ENCODE measurements around the gene PLVAP. TPM values are rescaled to one million over a fixed set of nuclear protein-coding genes. Genes with fewer than 3 reads are reported as not detected.

The PLVAP gene
- total and polyA plus RNA-seq, 2 experiments from 2014 or later, result not detected

GRCh38 chr19:17405250-17406045 is 28.3 kb upstream of the PLVAP start, which contains the start of gene BST2:
BST2 (minus strand) TSS chr19:17405630; CDS start chr19:17405575, 55 bp downstream.
- H3K9me3 Mint-ChIP-seq, result no peaks in the 10 kb centered on the region
- Histone ChIP-seq H3K79me2 (replicated peaks; ENCODE audit: insufficient read depth) (no peaks in the 10 kb centered on the region), H3K27me3 (ENCODE audit: insufficient read depth) (no peaks in the 10 kb centered on the region), H3F3A (replicated peaks; ENCODE audit: low read depth) (0 out of 2 replicates have a peak, but pooled peaks cover 7% of the 10 kb centered on the region), H3K27ac (ENCODE audit: low read depth) (peak within 1 kb of the TSS; percentile 90), H3K4me3 (peak within 1 kb of the TSS; percentile 62), H3K4me1 (ENCODE audit: insufficient read depth) (peaks cover 17% of the 10 kb centered on the region), H3K4me2 (peak within 1 kb of the TSS; percentile 85), H3K36me3 (ENCODE audit: insufficient read depth) (no peaks in the 10 kb centered on the region), H3K9me2 (ENCODE audit: insufficient read depth) (no peaks in the 10 kb centered on the region), H4K20me1 (replicated peaks; ENCODE audit: insufficient read depth) (no peaks in the 10 kb centered on the region), H2AFZ (0 out of 2 replicates have a peak within 1 kb of the TSS, but pooled peaks have one; percentile 47)
- H3K4me1 Mint-ChIP-seq, result peaks cover 28% of the 10 kb centered on the region
- peaks cover 9% of the 10 kb centered on the region for H3K27me3 Mint-ChIP-seq (ENCODE audit: insufficient read depth, low read depth, poor library complexity)
- TF ChIP-seq CREB1 (CRISPR knock-in tag; IDR thresholded peaks at IDR 0.05; ENCODE audit: low read depth) (no peak), REST (IDR thresholded peaks at IDR 0.05; ENCODE audit: unreplicated experiment) (no peak), NANOG (IDR thresholded peaks at IDR 0.05; ENCODE audit: borderline replicate concordance) (no peak), ZNF462 (CRISPR knock-in tag; IDR thresholded peaks at IDR 0.05) (no peak), ETS1 (IDR thresholded peaks at IDR 0.05) (no peak), ZNF331 (CRISPR knock-in tag; IDR thresholded peaks at IDR 0.05; ENCODE audit: low read depth) (no peak), JUNB (IDR thresholded peaks at IDR 0.05; ENCODE audit: unreplicated experiment) (no peak), ZNF114 (CRISPR knock-in tag; IDR thresholded peaks at IDR 0.05) (no peak), EZH2 (IDR thresholded peaks at IDR 0.05; ENCODE audit: low read depth, unreplicated experiment) (no peak), CTCF (conservative IDR thresholded peaks at IDR 0.05; ENCODE audit: low read depth in 2 of 2) (no peak), EZH2phosphoT487 (IDR thresholded peaks at IDR 0.05; ENCODE audit: unreplicated experiment) (no peak), POLR2AphosphoS5 (IDR thresholded peaks at IDR 0.05; ENCODE audit: low read depth) (no peak; the same call in 1 of the 2 replicates), STAT1 (IDR thresholded peaks at IDR 0.05; ENCODE audit: unreplicated experiment) (no peak)
- H3K27ac Mint-ChIP-seq, result peak within 1 kb of the TSS; percentile 95
- peaks cover 9% of the 10 kb centered on the region; the same call in 2 of the 3 replicates for H3K36me3 Mint-ChIP-seq (ENCODE audit: low read depth)
- DNase-seq (ENCODE audit: low spot score) (peak; percentile 78), ATAC-seq (peak; percentile 52)
- peak within 1 kb of the TSS; percentile 83 for H3K4me3 Mint-ChIP-seq
